K562 (cell line): ENCODE results near the gene PREX1. TPM values are rescaled to one million over a fixed set of nuclear protein-coding genes. Genes with fewer than 3 reads are reported as not detected.

ENCODE experiments used
- ATAC-seq: fragments of 200-7000 bp; cut with Tn5 transposase; 3 replicates; pipeline ENCODE4 v1.9.1; 2020; ENCODE audit warnings: moderate library complexity
- BruUV-seq: library from RNA; stranded (reverse); fragments of 400-500 nt; replicated peaks from 2 replicates; lab custom pipeline; 2021; lab: Mats Ljungman, UMichigan
- CTCF ChIA-PET: fragments of 300-600 bp; formaldehyde crosslinking; extraction: SDS; loops from one replicate; lab custom pipeline; 2021; ENCODE audit warnings: low intra/inter-chr PET ratio; lab: Yijun Ruan, JAX
- POLR2A ChIA-PET: fragments of 300-600, 350-650 bp; sonication (Branson Sonifier 250); formaldehyde crosslinking; extraction: SDS; loops from one replicate; lab custom pipeline; 2021; ENCODE audit warnings: antibody characterized with exemption, inconsistent platforms; lab: Yijun Ruan, JAX
- DNase-seq, 4 experiments: peaks; one replicate each; pipeline versions ENCODE4 v3.0.0 to v3.0.0-alpha.2; 2011 to 2018; ENCODE audit warnings: low spot score in 3 of 4, mixed read lengths in 3 of 4; ENCODE audit errors: extremely low read depth in 1 of 4
- FAIRE-seq: peaks from 2 replicates; lab custom pipeline; 2011; peaks lifted over from hg19 to GRCh38; lab: Jason Lieb, UNC
- H2AFZ ChIP-seq: 2 replicates; pipeline ENCODE4 v1.6.0; 2011; ENCODE audit warnings: low read depth, low read length, control low read depth, inconsistent platforms
- H3K27ac ChIP-seq: fragments of 200-600 bp; 3 replicates; pipeline ENCODE4 v1.8.0; 2011; ENCODE audit warnings: low read depth, mild to moderate bottlenecking, control low read depth, inconsistent platforms, low read length, moderate library complexity, mixed read lengths; ENCODE audit errors: extremely low read depth
- H3K27me3 ChIP-seq, 2 experiments: fragments of 300-600 bp in 1 of 2; 2 replicates in 1 of 2; 3 replicates in 1 of 2; pipeline versions ENCODE4 v1.6.0 to v1.8.0; 2011; ENCODE audit warnings: inconsistent platforms in 2 of 2, low read length in 2 of 2, mild to moderate bottlenecking in 1 of 2, mixed read lengths in 1 of 2, moderate library complexity in 1 of 2; ENCODE audit not compliant: control insufficient read depth in 2 of 2, insufficient read depth in 2 of 2
- H3K36me3 ChIP-seq: fragments of 300-600 bp; 3 replicates; pipeline ENCODE4 v1.8.0; 2011; ENCODE audit warnings: mild to moderate bottlenecking, low read length, inconsistent platforms; ENCODE audit not compliant: control insufficient read depth, insufficient read depth
- H3K4me1 ChIP-seq, 2 experiments: fragments of 200-600 bp in 1 of 2; replicated peaks in 1 of 2; 2 replicates in 1 of 2; 3 replicates in 1 of 2; pipeline versions ENCODE4 v1.5.1 to v1.8.0; 2011; ENCODE audit warnings: inconsistent platforms in 2 of 2, low read length in 2 of 2, mild to moderate bottlenecking in 1 of 2, mixed read lengths in 1 of 2, moderate library complexity in 1 of 2; ENCODE audit not compliant: control insufficient read depth in 2 of 2, insufficient read depth in 2 of 2
- H3K4me2 ChIP-seq: 2 replicates; pipeline ENCODE4 v1.6.1; 2011; ENCODE audit warnings: low read length, control low read depth, inconsistent platforms, mixed read lengths; ENCODE audit not compliant: insufficient read depth
- H3K4me3 ChIP-seq: fragments of 200-600 bp; sonication (generic), shearing (Covaris generic); 2 replicates; pipeline ENCODE4 v1.5.1; 2016; ENCODE audit warnings: control low read depth, inconsistent platforms
- H3K79me2 ChIP-seq: fragments of 200-600 bp; 3 replicates; pipeline ENCODE4 v1.8.0; 2011; ENCODE audit warnings: low read length, inconsistent platforms; ENCODE audit not compliant: control insufficient read depth, insufficient read depth
- H3K9ac ChIP-seq, 2 experiments: 2 replicates each; pipeline versions ENCODE4 v1.6.0 to v1.6.1; 2011; ENCODE audit warnings: low read depth in 2 of 2, low read length in 2 of 2, control low read depth in 1 of 2, inconsistent platforms in 1 of 2, mild to moderate bottlenecking in 1 of 2, mixed read lengths in 1 of 2; ENCODE audit not compliant: insufficient read depth in 1 of 2
- H3K9me1 ChIP-seq: one replicate; pipeline ENCODE4 v1.6.0; 2011; ENCODE audit warnings: inconsistent platforms, mild to moderate bottlenecking, low read length, moderate library complexity; ENCODE audit not compliant: control insufficient read depth, insufficient read depth
- H3K9me3 ChIP-seq: replicated peaks from 2 replicates; pipeline ENCODE4 v1.5.1; 2011; ENCODE audit warnings: low read depth, low read length, inconsistent platforms; ENCODE audit not compliant: control insufficient read depth, insufficient read depth
- H4K20me1 ChIP-seq: replicated peaks from 2 replicates; pipeline ENCODE4 v1.6.1; 2011; ENCODE audit warnings: low read length, inconsistent platforms, mixed read lengths; ENCODE audit not compliant: control insufficient read depth, insufficient read depth
- U2AF2 ChIP-seq: fragments of 200-400 bp; formaldehyde crosslinking; optimal IDR thresholded peaks from 2 replicates; pipeline ENCODE3; 2017; ENCODE audit warnings: low read depth, mild to moderate bottlenecking, low read length
- WGBS: fragments of 100-300 bp; shearing (Covaris generic); methylation state at CpG from one replicate; pipeline ENCODE4 v1.1.6; 2016; ENCODE audit warnings: low coverage, mixed read lengths; ENCODE audit not compliant: insufficient coverage; ENCODE audit errors: missing lambda C conversion rate; 5-methylcytosine and 5-hydroxymethylcytosine counted together
- in situ Hi-C: fragments of 300-500 bp; cut with MboI; formaldehyde crosslinking; loops from 4 replicates; pipeline ENCODE4 v1.15.0; 2018; ENCODE audit warnings: inconsistent platforms, mixed read lengths
- intact Hi-C: fragments of 100-400 bp; cut with micrococcal nuclease; formaldehyde crosslinking; loops from 2 replicates; pipeline ENCODE4 v1.14.2; 2022
- polyA plus RNA-seq, 8 experiments: library from polyadenylated mRNA; depleted of rRNA in 4 of 8; stranded (reverse) in 5 of 8; unstranded in 3 of 8; fragments of >200 nt; fragmentation: Nextera tagmentation in 2 of 8; fragmentation: Illumina TruSeq in 1 of 8; extraction: Ambion mirVana in 2 of 8; extraction: Trizol in 1 of 8; gene quantifications; 2 replicates each; pipeline versions ENCODE4 v1.2.1 to v1.2.3, GENCODE V29; 2011 to 2014; ENCODE audit warnings: inconsistent platforms in 1 of 8, missing spikeins in 1 of 8
- total RNA-seq, 7 experiments: library from RNA; depleted of rRNA in 6 of 7; stranded (reverse); fragments of >200 nt in 6 of 7; fragmentation: Illumina TruSeq in 2 of 7; extraction: Trizol in 2 of 7; gene quantifications; 2 replicates each; pipeline versions ENCODE4 v1.2.1 to v1.2.3, GENCODE V29; 2011 to 2021; ENCODE audit warnings: low replicate concordance in 1 of 7
- TF ChIP-seq, protein P1 (sequence below), 3 experiments: fragments of 200-800 bp in 1 of 3; fragments of 250-450 bp in 1 of 3; fragments of 450-650 bp in 1 of 3; sonication (Bioruptor Pico) in 1 of 3; sonication (Bioruptor generic) in 1 of 3; formaldehyde crosslinking in 1 of 3; IDR thresholded peaks; 2 replicates each; pipeline versions ENCODE4 v1.6.1 to v1.8.0; 2016 to 2022; ENCODE audit warnings: mild to moderate bottlenecking in 2 of 3, missing genetic modification characterization in 2 of 3, missing compliant biosample characterization in 1 of 3, moderate library complexity in 1 of 3

The PREX1 gene
- total and polyA plus RNA-seq, 9 of the 15 experiments (the other 6 are each of a cell fraction or from before 2014, with no cell fraction given), result 0.37 to 10.4 (median 4.8) TPM

DNA sequence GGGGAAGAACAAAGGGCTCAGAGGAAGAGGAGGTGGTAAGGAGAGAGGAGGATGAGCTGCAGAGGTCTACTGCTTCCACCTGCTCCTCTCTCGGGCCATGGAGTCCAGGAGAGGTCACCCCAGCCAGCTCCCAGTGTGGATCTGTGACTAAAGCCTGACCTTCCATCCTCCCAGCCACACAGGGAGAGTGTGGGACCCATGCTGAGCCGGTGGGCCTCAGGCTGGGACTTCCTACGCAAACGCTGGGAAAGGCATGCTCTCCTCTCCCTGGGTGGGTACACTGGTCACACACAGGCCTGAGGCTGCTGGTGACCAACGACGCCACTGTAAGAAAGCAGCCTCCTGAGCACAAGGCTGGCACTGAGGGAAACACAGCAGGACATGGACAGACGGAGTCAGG is 111.3 kb downstream of the PREX1 start:
- WGBS, result 45% methylated on average over 7 of the region's 7 CpGs
- Histone ChIP-seq H3K9me3 (no peaks in the 10 kb centered on the region), H2AFZ (no peak overlapping the region), H4K20me1 (peaks cover 4% of the 10 kb centered on the region; the same call in 1 of the 2 replicates), H3K9me1 (no peaks in the 10 kb centered on the region), H3K79me2 (no peaks in the 10 kb centered on the region), H3K4me2 (no peak overlapping the region), H3K9ac (peak overlapping the region in 1 of 2 experiments; percentile 51; a peak in 1 of 4 replicates), H3K4me1 (no peaks in the 10 kb centered on the region), H3K27me3 (no peaks in the 10 kb centered on the region; a peak in 1 of 5 replicates)
- DNase-seq (no peak), FAIRE-seq (no peak)
- POLR2A ChIA-PET, result interaction anchor here (0.8 kb wide), 1 partner anchor 11 kb away, joined by 4 read pairs; no protein-coding TSS in a partner anchor
- in situ Hi-C loops, result no loop called here
- BruUV-seq, result no TSS peak
- TF ChIP-seq U2AF2, result no peak
- TF ChIP-seq, protein P1, sequence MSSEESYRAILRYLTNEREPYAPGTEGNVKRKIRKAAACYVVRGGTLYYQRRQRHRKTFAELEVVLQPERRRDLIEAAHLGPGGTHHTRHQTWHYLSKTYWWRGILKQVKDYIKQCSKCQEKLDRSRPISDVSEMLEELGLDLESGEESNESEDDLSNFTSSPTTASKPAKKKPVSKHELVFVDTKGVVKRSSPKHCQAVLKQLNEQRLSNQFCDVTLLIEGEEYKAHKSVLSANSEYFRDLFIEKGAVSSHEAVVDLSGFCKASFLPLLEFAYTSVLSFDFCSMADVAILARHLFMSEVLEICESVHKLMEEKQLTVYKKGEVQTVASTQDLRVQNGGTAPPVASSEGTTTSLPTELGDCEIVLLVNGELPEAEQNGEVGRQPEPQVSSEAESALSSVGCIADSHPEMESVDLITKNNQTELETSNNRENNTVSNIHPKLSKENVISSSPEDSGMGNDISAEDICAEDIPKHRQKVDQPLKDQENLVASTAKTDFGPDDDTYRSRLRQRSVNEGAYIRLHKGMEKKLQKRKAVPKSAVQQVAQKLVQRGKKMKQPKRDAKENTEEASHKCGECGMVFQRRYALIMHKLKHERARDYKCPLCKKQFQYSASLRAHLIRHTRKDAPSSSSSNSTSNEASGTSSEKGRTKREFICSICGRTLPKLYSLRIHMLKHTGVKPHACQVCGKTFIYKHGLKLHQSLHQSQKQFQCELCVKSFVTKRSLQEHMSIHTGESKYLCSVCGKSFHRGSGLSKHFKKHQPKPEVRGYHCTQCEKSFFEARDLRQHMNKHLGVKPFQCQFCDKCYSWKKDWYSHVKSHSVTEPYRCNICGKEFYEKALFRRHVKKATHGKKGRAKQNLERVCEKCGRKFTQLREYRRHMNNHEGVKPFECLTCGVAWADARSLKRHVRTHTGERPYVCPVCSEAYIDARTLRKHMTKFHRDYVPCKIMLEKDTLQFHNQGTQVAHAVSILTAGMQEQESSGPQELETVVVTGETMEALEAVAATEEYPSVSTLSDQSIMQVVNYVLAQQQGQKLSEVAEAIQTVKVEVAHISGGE (CRISPR knock-in tag; IDR thresholded peaks at IDR 0.05), result peak in 1 of 3 experiments; percentile 46; a peak in 1 of 6 replicates
- TF ChIP-seq, all 486 proteins: peak for 1
- ATAC-seq, result no peak
- Histone ChIP-seq H3K4me3 (no peak overlapping the region), H3K36me3 (no peaks in the 10 kb centered on the region), H3K27ac (no peak overlapping the region)
- CTCF ChIA-PET, result no interaction called here
- intact Hi-C loops, result no loop called here
